BLaER1 treated with 17β-estradiol and CSF1 and Interleukin-3, amounts not matched to agents 10 nM and 100 nM (cell line): ENCODE results near the gene UBXN10.

Source experiments
- H3K27ac ChIP-seq, 11 experiments: shearing (Covaris generic); formaldehyde crosslinking; 2 replicates each; pipeline ENCODE4 v1.8.1; 2022
- H3K27me3 ChIP-seq, 11 experiments: shearing (Covaris generic); formaldehyde crosslinking; 2 replicates each; pipeline ENCODE4 v1.8.1; 2022
- H3K36me3 ChIP-seq, 11 experiments: shearing (Covaris generic); formaldehyde crosslinking; 2 replicates each; pipeline ENCODE4 v1.8.1; 2022
- H3K4me1 ChIP-seq, 10 experiments: shearing (Covaris generic); formaldehyde crosslinking; 2 replicates each; pipeline ENCODE4 v1.8.1; 2022
- H3K4me2 ChIP-seq, 11 experiments: shearing (Covaris generic); formaldehyde crosslinking; 2 replicates each; pipeline ENCODE4 v1.8.1; 2022
- H3K4me3 ChIP-seq, 10 experiments: shearing (Covaris generic); formaldehyde crosslinking; 2 replicates each; pipeline ENCODE4 v1.8.1; 2022
- H3K9ac ChIP-seq, 11 experiments: shearing (Covaris generic); formaldehyde crosslinking; 2 replicates each; pipeline ENCODE4 v1.8.1; 2022
- H3K9me3 ChIP-seq, 11 experiments: shearing (Covaris generic); formaldehyde crosslinking; replicated peaks in 1 of 11; 2 replicates each; pipeline ENCODE4 v1.8.1; 2022
- H4K20me1 ChIP-seq, 11 experiments: shearing (Covaris generic); formaldehyde crosslinking; 2 replicates each; pipeline ENCODE4 v1.8.1; 2022
- Cebpa-rat ChIP-seq, 11 experiments: shearing (Covaris generic); IDR thresholded peaks; 2 replicates each; pipeline ENCODE4 v1.8.1; 2022

The UBXN10 gene

GRCh38 chr1:20141466-20141865 lies 44.4 kb upstream of the UBXN10 start:
- TF ChIP-seq Cebpa-rat (IDR thresholded peaks at IDR 0.05): no peak
- Histone ChIP-seq H3K9me3 (no peaks in the 10 kb centered on the region), H4K20me1 (peaks cover 0 to 6% (median 0%) of the 10 kb centered on the region in 11 experiments; a peak in 2 of 22 replicates), H3K4me3 (no peak overlapping the region), H3K27ac (no peak overlapping the region), H3K4me2 (no peak overlapping the region), H3K9ac (no peak overlapping the region), H3K36me3 (no peaks in the 10 kb centered on the region), H3K27me3 (no peaks in the 10 kb centered on the region), H3K4me1 (peaks cover 8 to 15% (median 14%) of the 10 kb centered on the region in 10 experiments; a peak in 17 of 20 replicates)

- Histone ChIP-seq H3K4me1 (peaks cover 8 to 15% (median 14%) of the 10 kb centered on the region in 10 experiments; a peak in 17 of 20 replicates), H3K9me3 (no peaks in the 10 kb centered on the region), H3K27me3 (no peaks in the 10 kb centered on the region), H3K9ac (no peak overlapping the region), H3K36me3 (no peaks in the 10 kb centered on the region), H3K27ac (no peak overlapping the region), H3K4me2 (0 out of 22 replicates have a peak overlapping the region, but pooled peaks of 1 of the 11 experiments have one; percentile 26), H4K20me1 (peaks cover 0 to 6% (median 0%) of the 10 kb centered on the region in 11 experiments; a peak in 2 of 22 replicates), H3K4me3 (no peak overlapping the region)
- TF ChIP-seq Cebpa-rat (IDR thresholded peaks at IDR 0.05): no peak
Observed at GRCh38 chr1:20142001-20142710, 43.7 kb upstream of the UBXN10 start.

GRCh38 chr1:20143318-20143717 lies 42.6 kb upstream of the UBXN10 start:
- Histone ChIP-seq H3K27ac (no peak overlapping the region), H3K4me3 (no peak overlapping the region), H3K9me3 (no peaks in the 10 kb centered on the region), H4K20me1 (peaks cover 0 to 6% (median 0%) of the 10 kb centered on the region in 11 experiments; a peak in 2 of 22 replicates), H3K9ac (no peak overlapping the region), H3K4me1 (peaks cover 8 to 21% (median 15%) of the 10 kb centered on the region in 10 experiments; a peak in 18 of 20 replicates), H3K27me3 (no peaks in the 10 kb centered on the region), H3K36me3 (no peaks in the 10 kb centered on the region), H3K4me2 (no peak overlapping the region)
- no peak for TF ChIP-seq Cebpa-rat (IDR thresholded peaks at IDR 0.05)

- H3K36me3 ChIP-seq: no peaks in the 10 kb centered on the region
- no peak overlapping the region for H3K4me2 ChIP-seq
- no peak overlapping the region for H3K27ac ChIP-seq
- H3K9ac ChIP-seq: no peak overlapping the region
- peaks cover 8 to 25% (median 13%) of the 10 kb centered on the region in 10 experiments; a peak in 18 of 20 replicates for H3K4me1 ChIP-seq
- H3K9me3 ChIP-seq: no peaks in the 10 kb centered on the region
- H4K20me1 ChIP-seq: peaks cover 0 to 6% (median 0%) of the 10 kb centered on the region in 11 experiments; a peak in 2 of 22 replicates
- H3K4me3 ChIP-seq: no peak overlapping the region
- H3K27me3 ChIP-seq: no peaks in the 10 kb centered on the region
- TF ChIP-seq Cebpa-rat (IDR thresholded peaks at IDR 0.05): no peak
Observed at GRCh38 chr1:20143734-20144565, 41.9 kb upstream of the UBXN10 start.

- Histone ChIP-seq H3K27me3 (no peaks in the 10 kb centered on the region), H3K27ac (no peak overlapping the region), H3K4me2 (no peak overlapping the region), H3K9ac (no peak overlapping the region; a peak in 1 of 22 replicates), H3K4me3 (no peak overlapping the region), H4K20me1 (peaks cover 0 to 6% (median 0%) of the 10 kb centered on the region in 11 experiments; a peak in 1 of 22 replicates), H3K4me1 (peaks cover 7 to 29% (median 19%) of the 10 kb centered on the region in 10 experiments), H3K9me3 (no peaks in the 10 kb centered on the region), H3K36me3 (no peaks in the 10 kb centered on the region)
- TF ChIP-seq Cebpa-rat (IDR thresholded peaks at IDR 0.05): no peak
Observed at GRCh38 chr1:20147846-20148570, 37.9 kb upstream of the UBXN10 start.

GRCh38 chr1:20148571-20149500 lies 37.1 kb upstream of the UBXN10 start:
- Histone ChIP-seq H3K27me3 (no peaks in the 10 kb centered on the region), H4K20me1 (no peaks in the 10 kb centered on the region), H3K4me2 (peak overlapping the region in 1 of 11 experiments; percentile 15; a peak in 1 of 22 replicates)

GRCh38 chr1:20149601-20150325 lies 36.1 kb upstream of the UBXN10 start:
- H3K4me2 ChIP-seq: no peak overlapping the region
- no peak for TF ChIP-seq Cebpa-rat (IDR thresholded peaks at IDR 0.05)

More at GRCh38 chr1:20148571-20149500, 37.1 kb upstream of the UBXN10 start:
- Histone ChIP-seq H3K4me3 (no peak overlapping the region), H3K4me1 (peaks cover 15 to 37% (median 27%) of the 10 kb centered on the region in 10 experiments), H3K9ac (peak overlapping the region in 1 of 11 experiments; percentile 15; a peak in 1 of 22 replicates), H3K9me3 (no peaks in the 10 kb centered on the region), H3K27ac (no peak overlapping the region), H3K36me3 (no peaks in the 10 kb centered on the region)
- no peak for TF ChIP-seq Cebpa-rat (IDR thresholded peaks at IDR 0.05)

More at GRCh38 chr1:20149601-20150325, 36.1 kb upstream of the UBXN10 start:
- Histone ChIP-seq H3K27me3 (no peaks in the 10 kb centered on the region), H3K9ac (no peak overlapping the region), H4K20me1 (no peaks in the 10 kb centered on the region), H3K4me3 (no peak overlapping the region), H3K27ac (no peak overlapping the region), H3K36me3 (no peaks in the 10 kb centered on the region), H3K9me3 (peaks cover 0 to 6% (median 0%) of the 10 kb centered on the region in 11 experiments; a peak in 2 of 22 replicates), H3K4me1 (peaks cover 25 to 46% (median 36%) of the 10 kb centered on the region in 10 experiments)
